ENCODE measurements around the gene PTPRM. TPM values are rescaled to one million over a fixed set of nuclear protein-coding genes. Genes with fewer than 3 reads are reported as not detected.
A peak's percentile ranks its signal among the peaks of the same experiment; 100 is the strongest.

The PTPRM gene
- total RNA-seq, 4 donors from 2014 or later: 62.7 to 94.0 (median 76.0) TPM

- intact Hi-C loops (cut with DNase I): loop anchor here (10.0 kb wide), 1 partner anchor 52 kb away; no protein-coding TSS in a partner anchor
- H3K9me3 ChIP-seq: no peaks in the 10 kb centered on the region
- no peaks in the 10 kb centered on the region for H3K27me3 ChIP-seq
- no peak overlapping the region for H3K27ac ChIP-seq (replicated peaks in 1 of 4)
- H3K36me3 ChIP-seq: no peaks in the 10 kb centered on the region
- H3K4me3 ChIP-seq: no peak overlapping the region
- peak; percentile 60 for DNase-seq (ENCODE audit: extremely low spot score)
- H3K4me1 ChIP-seq: peaks cover 34 to 53% (median 46%) of the 10 kb centered on the region in 4 donors
- TF ChIP-seq POLR2A (IDR thresholded peaks at IDR 0.05; ENCODE audit: low read depth): no peak
- TF ChIP-seq, protein P1, sequence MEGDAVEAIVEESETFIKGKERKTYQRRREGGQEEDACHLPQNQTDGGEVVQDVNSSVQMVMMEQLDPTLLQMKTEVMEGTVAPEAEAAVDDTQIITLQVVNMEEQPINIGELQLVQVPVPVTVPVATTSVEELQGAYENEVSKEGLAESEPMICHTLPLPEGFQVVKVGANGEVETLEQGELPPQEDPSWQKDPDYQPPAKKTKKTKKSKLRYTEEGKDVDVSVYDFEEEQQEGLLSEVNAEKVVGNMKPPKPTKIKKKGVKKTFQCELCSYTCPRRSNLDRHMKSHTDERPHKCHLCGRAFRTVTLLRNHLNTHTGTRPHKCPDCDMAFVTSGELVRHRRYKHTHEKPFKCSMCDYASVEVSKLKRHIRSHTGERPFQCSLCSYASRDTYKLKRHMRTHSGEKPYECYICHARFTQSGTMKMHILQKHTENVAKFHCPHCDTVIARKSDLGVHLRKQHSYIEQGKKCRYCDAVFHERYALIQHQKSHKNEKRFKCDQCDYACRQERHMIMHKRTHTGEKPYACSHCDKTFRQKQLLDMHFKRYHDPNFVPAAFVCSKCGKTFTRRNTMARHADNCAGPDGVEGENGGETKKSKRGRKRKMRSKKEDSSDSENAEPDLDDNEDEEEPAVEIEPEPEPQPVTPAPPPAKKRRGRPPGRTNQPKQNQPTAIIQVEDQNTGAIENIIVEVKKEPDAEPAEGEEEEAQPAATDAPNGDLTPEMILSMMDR (IDR thresholded peaks at IDR 0.05): no peak
- no peak for TF ChIP-seq EP300 (IDR thresholded peaks at IDR 0.05)
- no peak for TF ChIP-seq POLR2AphosphoS5 (IDR thresholded peaks at IDR 0.05)
- WGBS: 74% methylated on average over 4 of the region's 4 CpGs
These were observed 59.2 kb downstream of the PTPRM start for GRCh38 chr18:7626175-7626921.

GRCh38 chr18:7626922-7627440 is 59.9 kb downstream of the PTPRM start:
- no peak overlapping the region for H3K4me3 ChIP-seq
- intact Hi-C loops (cut with DNase I): loop anchor here (10.0 kb wide), 1 partner anchor 52 kb away; no protein-coding TSS in a partner anchor
- H3K36me3 ChIP-seq: no peaks in the 10 kb centered on the region
- H3K27ac ChIP-seq (replicated peaks in 1 of 4): peak overlapping the region in 1 of 4 donors; percentile 31
- H3K9me3 ChIP-seq: no peaks in the 10 kb centered on the region
- 67% methylated on average over 5 of the region's 5 CpGs for WGBS
- peaks cover 32 to 53% (median 46%) of the 10 kb centered on the region in 4 donors for H3K4me1 ChIP-seq
- peak; percentile 68 for DNase-seq (ENCODE audit: extremely low spot score)
- H3K27me3 ChIP-seq: no peaks in the 10 kb centered on the region
- TF ChIP-seq EP300 (IDR thresholded peaks at IDR 0.05): no peak
- TF ChIP-seq, protein P1 (IDR thresholded peaks at IDR 0.05): peak in 1 of 3 experiments; percentile 21
- TF ChIP-seq POLR2AphosphoS5 (IDR thresholded peaks at IDR 0.05): peak in 1 of 2 donors; percentile 19
- TF ChIP-seq POLR2A (IDR thresholded peaks at IDR 0.05; ENCODE audit: low read depth): no peak

- intact Hi-C loops (cut with DNase I): loop anchor here (10.0 kb wide), 1 partner anchor 55 kb away; no protein-coding TSS in a partner anchor
- H3K9me3 ChIP-seq: no peaks in the 10 kb centered on the region
- H3K36me3 ChIP-seq: no peaks in the 10 kb centered on the region
- no peaks in the 10 kb centered on the region for H3K27me3 ChIP-seq
- DNase-seq (ENCODE audit: extremely low spot score): no peak
- no peak overlapping the region for H3K27ac ChIP-seq (replicated peaks in 1 of 4)
- H3K4me3 ChIP-seq: no peak overlapping the region
- no peak for TF ChIP-seq EP300 (IDR thresholded peaks at IDR 0.05)
- TF ChIP-seq POLR2AphosphoS5 (IDR thresholded peaks at IDR 0.05): no peak
- no peak for TF ChIP-seq POLR2A (IDR thresholded peaks at IDR 0.05; ENCODE audit: low read depth)
- TF ChIP-seq, protein P1 (IDR thresholded peaks at IDR 0.05): no peak
- H3K4me1 ChIP-seq: peaks cover 21 to 53% (median 39%) of the 10 kb centered on the region in 4 donors
These were observed 62.3 kb downstream of the PTPRM start for GRCh38 chr18:7629416-7629815.

DNA sequence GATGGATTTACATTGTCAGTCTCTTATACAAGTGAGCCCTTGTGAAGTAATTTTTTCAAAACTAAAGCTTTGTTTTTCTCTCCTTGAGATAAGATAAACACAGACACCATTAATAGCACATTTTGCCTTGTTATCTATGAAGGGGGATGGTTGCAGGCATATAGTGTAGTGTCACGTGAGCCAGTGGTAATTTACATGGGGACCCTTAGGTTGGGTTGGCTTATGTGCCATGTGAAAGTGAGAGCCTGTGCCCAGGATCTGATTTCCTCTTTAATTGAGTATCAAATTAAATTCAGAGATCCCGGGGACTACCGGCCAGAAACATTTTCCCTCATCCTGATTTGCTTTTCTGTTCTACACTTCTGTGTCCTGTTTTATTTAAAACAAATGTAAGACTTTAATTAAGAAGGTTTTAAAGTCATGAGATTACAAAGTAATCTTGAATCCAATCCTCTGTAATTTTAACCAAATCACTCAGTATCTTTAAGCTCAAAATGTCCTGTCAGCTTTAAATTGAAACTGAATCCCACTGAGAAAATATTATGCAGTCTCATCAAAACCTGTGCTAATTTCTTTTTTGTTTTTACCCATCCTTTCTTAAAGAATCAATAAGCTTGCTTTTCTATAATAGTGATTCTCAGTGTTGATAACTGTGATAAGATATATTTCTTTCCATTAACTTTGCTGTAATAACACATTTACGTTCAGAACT is 63.8 kb downstream of the PTPRM start:
- Histone ChIP-seq H3K4me1 (peaks cover 20 to 43% (median 32%) of the 10 kb centered on the region in 4 donors), H3K27me3 (no peaks in the 10 kb centered on the region), H3K36me3 (no peaks in the 10 kb centered on the region), H3K9me3 (no peaks in the 10 kb centered on the region), H3K27ac (replicated peaks in 1 of 4) (no peak overlapping the region), H3K4me3 (no peak overlapping the region)
- TF ChIP-seq, protein P1 (IDR thresholded peaks at IDR 0.05): no peak
- TF ChIP-seq EP300 (IDR thresholded peaks at IDR 0.05) (no peak), POLR2AphosphoS5 (IDR thresholded peaks at IDR 0.05) (no peak), POLR2A (IDR thresholded peaks at IDR 0.05; ENCODE audit: low read depth) (no peak)
- WGBS: 85% methylated on average over 4 of the region's 4 CpGs
- DNase-seq (ENCODE audit: extremely low spot score): peak; percentile 37
- intact Hi-C loops (cut with DNase I): no loop called here

Data from esophagus muscularis mucosa (tissue), 4 donors.